Muscle layer of duodenum (tissue), 2 donors: ENCODE measurements around the gene GLT6D1.

ENCODE experiments used
- H3K27ac ChIP-seq: one replicate; pipeline ENCODE4 v1.7.0; 2013; ENCODE audit warnings: mild to moderate bottlenecking, low read length
- H3K27me3 ChIP-seq: one replicate; pipeline ENCODE4 v1.7.0; 2013; ENCODE audit warnings: low read depth, mild to moderate bottlenecking, control low read depth, low read length
- H3K36me3 ChIP-seq, 2 donors: one replicate each; pipeline ENCODE4 v1.7.0; 2013; ENCODE audit warnings: low read length in 2 of 2, control low read depth in 1 of 2, mild to moderate bottlenecking in 1 of 2; ENCODE audit not compliant: insufficient read depth in 2 of 2, control insufficient read depth in 1 of 2
- H3K4me1 ChIP-seq, 2 donors: one replicate each; pipeline ENCODE4 v1.7.0; 2013; ENCODE audit warnings: low read length in 2 of 2, mild to moderate bottlenecking in 2 of 2, control low read depth in 1 of 2, moderate library complexity in 1 of 2; ENCODE audit not compliant: insufficient read depth in 2 of 2, control insufficient read depth in 1 of 2
- H3K4me3 ChIP-seq, 2 donors: one replicate each; pipeline ENCODE4 v1.7.0; 2013; ENCODE audit warnings: low read length in 2 of 2, low read depth in 1 of 2, mild to moderate bottlenecking in 1 of 2
- H3K9me3 ChIP-seq, 2 donors: one replicate each; pipeline ENCODE4 v1.7.0; 2013; ENCODE audit warnings: low read length in 2 of 2, control low read depth in 1 of 2, mild to moderate bottlenecking in 1 of 2; ENCODE audit not compliant: control insufficient read depth in 1 of 2
- donor health status: healthy.

The GLT6D1 gene

GRCh38 chr9:135639196-135639595 lies at the start of gene GLT6D1:
GLT6D1 (minus strand) TSS chr9:135639540; CDS start chr9:135639187, 353 bp downstream.
- Histone ChIP-seq H3K4me3 (no peak within 1 kb of the TSS), H3K36me3 (no peaks in the 10 kb centered on the region), H3K9me3 (peaks cover under 1 to 1% of the 10 kb centered on the region in 2 donors), H3K27ac (no peak within 1 kb of the TSS), H3K27me3 (no peaks in the 10 kb centered on the region), H3K4me1 (no peaks in the 10 kb centered on the region)

GRCh38 chr9:135689011-135689410 lies 49.7 kb upstream of the GLT6D1 start:
- peaks cover 3% of the 10 kb centered on the region for H3K27me3 ChIP-seq

GRCh38 chr9:135687216-135687615 lies 47.9 kb upstream of the GLT6D1 start:
- Histone ChIP-seq H3K27ac (no peak overlapping the region), H3K27me3 (no peaks in the 10 kb centered on the region)

More at GRCh38 chr9:135689011-135689410, 49.7 kb upstream of the GLT6D1 start:
- Histone ChIP-seq H3K9me3 (no peaks in the 10 kb centered on the region), H3K4me1 (no peaks in the 10 kb centered on the region), H3K4me3 (no peak overlapping the region), H3K36me3 (no peaks in the 10 kb centered on the region), H3K27ac (no peak overlapping the region)

GRCh38 chr9:135684691-135685090 lies 45.4 kb upstream of the GLT6D1 start:
- H3K4me3 ChIP-seq, result no peak overlapping the region
- no peaks in the 10 kb centered on the region for H3K4me1 ChIP-seq
- H3K27ac ChIP-seq, result no peak overlapping the region
- H3K36me3 ChIP-seq, result no peaks in the 10 kb centered on the region
- no peaks in the 10 kb centered on the region for H3K9me3 ChIP-seq
- H3K27me3 ChIP-seq, result no peaks in the 10 kb centered on the region

More at GRCh38 chr9:135687216-135687615, 47.9 kb upstream of the GLT6D1 start:
- Histone ChIP-seq H3K4me3 (no peak overlapping the region), H3K36me3 (no peaks in the 10 kb centered on the region), H3K9me3 (no peaks in the 10 kb centered on the region), H3K4me1 (no peaks in the 10 kb centered on the region)

GRCh38 chr9:135683401-135684034 lies 44.2 kb upstream of the GLT6D1 start:
- Histone ChIP-seq H3K4me1 (no peaks in the 10 kb centered on the region), H3K27ac (no peak overlapping the region), H3K9me3 (no peaks in the 10 kb centered on the region), H3K27me3 (no peaks in the 10 kb centered on the region), H3K4me3 (no peak overlapping the region), H3K36me3 (no peaks in the 10 kb centered on the region)

- H3K36me3 ChIP-seq, result no peaks in the 10 kb centered on the region
- no peak overlapping the region for H3K4me3 ChIP-seq
- no peaks in the 10 kb centered on the region for H3K9me3 ChIP-seq
- H3K27me3 ChIP-seq, result no peaks in the 10 kb centered on the region
- no peaks in the 10 kb centered on the region for H3K4me1 ChIP-seq
- H3K27ac ChIP-seq, result no peak overlapping the region
These were observed 41.8 kb upstream of the GLT6D1 start for GRCh38 chr9:135681161-135681560.

- no peaks in the 10 kb centered on the region for H3K27me3 ChIP-seq
- no peaks in the 10 kb centered on the region for H3K4me1 ChIP-seq
- H3K36me3 ChIP-seq, result no peaks in the 10 kb centered on the region
These were observed 40.7 kb upstream of the GLT6D1 start for GRCh38 chr9:135680056-135680455.

GRCh38 chr9:135678236-135679017 lies 39.1 kb upstream of the GLT6D1 start:
- no peaks in the 10 kb centered on the region for H3K9me3 ChIP-seq
- H3K4me1 ChIP-seq, result no peaks in the 10 kb centered on the region
- H3K36me3 ChIP-seq, result no peaks in the 10 kb centered on the region
- H3K4me3 ChIP-seq, result no peak overlapping the region
- no peak overlapping the region for H3K27ac ChIP-seq
- H3K27me3 ChIP-seq, result no peaks in the 10 kb centered on the region

More at GRCh38 chr9:135680056-135680455, 40.7 kb upstream of the GLT6D1 start:
- no peaks in the 10 kb centered on the region for H3K9me3 ChIP-seq
- H3K27ac ChIP-seq, result no peak overlapping the region
- no peak overlapping the region for H3K4me3 ChIP-seq

- Histone ChIP-seq H3K4me3 (no peak overlapping the region), H3K27ac (no peak overlapping the region), H3K4me1 (no peaks in the 10 kb centered on the region), H3K27me3 (no peaks in the 10 kb centered on the region), H3K36me3 (no peaks in the 10 kb centered on the region), H3K9me3 (no peaks in the 10 kb centered on the region)
These were observed 38.4 kb upstream of the GLT6D1 start for GRCh38 chr9:135677641-135678168.

- Histone ChIP-seq H3K4me1 (no peaks in the 10 kb centered on the region), H3K27ac (no peak overlapping the region), H3K36me3 (no peaks in the 10 kb centered on the region), H3K4me3 (no peak overlapping the region), H3K27me3 (no peaks in the 10 kb centered on the region), H3K9me3 (no peaks in the 10 kb centered on the region)
These were observed 37.6 kb upstream of the GLT6D1 start for GRCh38 chr9:135676891-135677290.

GRCh38 chr9:135674977-135675376 lies 35.6 kb upstream of the GLT6D1 start:
- Histone ChIP-seq H3K4me3 (no peak overlapping the region), H3K36me3 (no peaks in the 10 kb centered on the region), H3K27ac (no peak overlapping the region), H3K9me3 (no peaks in the 10 kb centered on the region), H3K27me3 (no peaks in the 10 kb centered on the region), H3K4me1 (no peaks in the 10 kb centered on the region)
